HG02623 (cell line): ENCODE results near the gene ST6GALNAC3.
"Not testable (repeated sequence)": the region's sequence is repeated elsewhere in the genome, so short reads cannot be mapped to it uniquely, and the experiment has no call there.

Source experiments
- ATAC-seq: cut with Tn5 transposase; IDR thresholded peaks from one replicate; pipeline ENCODE4 v1.9.1; 2021; ENCODE audit warnings: moderate library complexity; ENCODE audit not compliant: unreplicated experiment

ST6GALNAC3 gene

DNA sequence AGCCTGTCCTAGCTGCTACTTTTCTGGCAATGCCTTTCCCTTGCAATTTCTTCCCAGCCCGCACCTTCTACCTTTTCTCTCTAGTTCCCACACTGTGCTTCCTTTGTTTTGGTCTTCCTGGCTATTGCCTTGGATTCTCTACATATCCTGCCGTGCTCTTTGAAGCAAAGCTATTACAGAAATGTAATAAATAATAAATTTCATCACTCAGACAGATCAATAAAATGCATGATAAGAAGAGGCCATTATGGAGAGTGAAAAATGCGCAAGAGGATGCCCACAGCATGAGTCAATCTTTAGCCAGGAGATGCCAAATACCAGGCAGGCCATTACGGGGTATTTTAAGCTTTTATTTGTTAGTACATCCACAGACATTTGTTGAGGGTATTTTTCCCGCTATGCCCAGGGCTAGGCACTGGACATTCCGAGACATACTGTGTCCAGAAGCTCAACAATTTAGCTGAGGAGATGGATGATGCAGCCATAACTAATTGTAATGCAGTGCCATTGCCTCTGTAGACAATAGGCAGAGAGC lies 163.6 kb downstream of the ST6GALNAC3 start:
- no peak for ATAC-seq

DNA sequence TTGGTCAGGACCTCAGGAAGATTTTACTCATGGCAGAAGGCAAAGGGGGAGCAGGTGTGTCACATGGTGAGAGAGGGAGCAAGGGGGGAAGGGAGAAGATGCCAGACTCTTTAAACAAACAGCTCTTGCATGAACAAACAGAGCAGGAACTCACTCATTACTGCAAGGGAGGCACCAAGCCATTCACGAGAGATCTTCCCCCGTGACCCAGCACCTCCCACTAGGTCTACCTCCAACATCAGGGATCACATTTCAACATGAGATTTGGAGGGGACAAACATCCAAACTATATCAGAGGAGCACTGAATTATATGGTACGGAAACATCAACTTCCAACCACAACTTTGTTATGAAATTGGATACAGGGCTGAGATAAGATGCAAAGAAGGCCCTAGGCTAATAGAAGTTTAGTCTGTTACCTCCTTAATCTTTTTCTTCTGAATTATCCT lies 164.9 kb downstream of the ST6GALNAC3 start:
- ATAC-seq, result no peak

GRCh38 chr1:76240316-76240715 lies 165.8 kb downstream of the ST6GALNAC3 start:
- no peak for ATAC-seq

- not testable (repeated sequence) for ATAC-seq
These were observed 168.0 kb downstream of the ST6GALNAC3 start for GRCh38 chr1:76242587-76242986.

GRCh38 chr1:76247261-76247852 lies 172.8 kb downstream of the ST6GALNAC3 start:
- no peak for ATAC-seq

DNA sequence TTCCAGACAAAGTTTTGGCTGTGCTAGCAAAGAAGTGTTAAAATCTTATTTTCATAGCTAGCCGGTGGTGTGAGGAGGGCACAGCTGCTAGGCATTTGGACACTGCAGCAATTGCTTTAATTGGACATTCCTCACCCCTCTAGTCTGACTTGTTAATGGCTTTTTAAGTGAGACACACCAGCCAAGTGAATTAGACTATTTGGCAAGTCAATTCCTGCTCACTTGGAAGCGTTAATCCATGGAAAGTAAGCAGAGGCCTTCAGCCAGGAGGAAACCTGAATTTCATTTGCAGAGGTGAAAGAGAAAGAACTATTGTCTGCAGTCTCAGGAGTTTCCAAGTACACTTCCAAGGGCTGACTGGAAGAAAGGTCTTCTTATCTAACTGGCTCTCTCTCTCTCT lies 175.7 kb downstream of the ST6GALNAC3 start:
- ATAC-seq, result no peak

DNA sequence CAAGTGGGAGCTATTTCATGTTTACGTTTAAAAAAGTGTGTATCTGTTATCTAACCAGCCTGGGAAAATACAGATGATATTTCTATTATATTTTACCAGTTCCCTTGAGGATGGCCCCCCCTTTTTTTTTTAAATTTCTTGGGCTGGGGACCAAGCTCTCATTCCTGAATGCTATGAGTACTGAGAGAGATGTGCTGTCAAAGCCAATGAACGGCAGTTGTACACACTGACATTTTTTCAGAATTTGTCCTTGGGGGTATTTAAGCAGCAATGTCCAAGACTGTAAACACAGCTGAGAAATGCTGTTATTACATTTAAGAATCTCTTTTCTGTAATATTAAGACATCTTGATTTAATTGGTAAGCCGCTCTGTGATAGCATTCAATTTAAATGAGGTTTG lies 177.9 kb downstream of the ST6GALNAC3 start:
- no peak for ATAC-seq

GRCh38 chr1:76254104-76255030 lies 179.8 kb downstream of the ST6GALNAC3 start:
- no peak for ATAC-seq

GRCh38 chr1:76256289-76257223 lies 182.0 kb downstream of the ST6GALNAC3 start:
- no peak for ATAC-seq

DNA sequence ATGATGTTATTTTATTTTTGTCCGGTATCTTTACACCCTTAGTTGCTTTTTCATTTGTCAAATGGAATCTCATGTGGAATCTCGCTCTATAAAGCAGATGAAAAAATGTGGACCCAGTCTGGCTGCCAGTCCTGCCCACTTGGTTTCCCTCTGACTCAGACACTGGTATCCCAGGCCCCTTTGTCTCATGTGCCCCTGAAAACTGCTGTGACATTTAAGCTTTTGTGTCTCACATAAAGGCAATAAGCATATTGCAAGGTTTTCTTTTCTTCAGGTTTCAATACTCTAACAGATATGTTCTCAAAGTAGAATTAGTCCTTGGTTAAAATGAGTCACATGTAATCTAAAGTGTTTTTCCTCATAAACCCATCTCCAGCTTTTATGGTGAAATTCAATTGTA lies 183.3 kb downstream of the ST6GALNAC3 start:
- ATAC-seq, result no peak

- ATAC-seq, result no peak
These were observed 184.7 kb downstream of the ST6GALNAC3 start for GRCh38 chr1:76259270-76259669.

GRCh38 chr1:76260279-76260678 lies 185.7 kb downstream of the ST6GALNAC3 start:
- ATAC-seq, result no peak

GRCh38 chr1:76262601-76263000 lies 188.1 kb downstream of the ST6GALNAC3 start:
- no peak for ATAC-seq

- ATAC-seq, result no peak
These were observed 190.1 kb downstream of the ST6GALNAC3 start for GRCh38 chr1:76264642-76265041.

GRCh38 chr1:76266762-76267161 lies 192.2 kb downstream of the ST6GALNAC3 start:
- ATAC-seq, result no peak

- no peak for ATAC-seq
These were observed 193.1 kb downstream of the ST6GALNAC3 start for GRCh38 chr1:76267631-76268030.

- ATAC-seq, result no peak
These were observed 193.8 kb downstream of the ST6GALNAC3 start for GRCh38 chr1:76268341-76268740.

- ATAC-seq, result no peak
These were observed 194.6 kb downstream of the ST6GALNAC3 start for GRCh38 chr1:76269155-76269554.

- ATAC-seq, result no peak
These were observed 199.8 kb downstream of the ST6GALNAC3 start for GRCh38 chr1:76274302-76274701.

GRCh38 chr1:76274718-76275117 lies 200.2 kb downstream of the ST6GALNAC3 start:
- no peak for ATAC-seq

- no peak for ATAC-seq
These were observed 204.2 kb downstream of the ST6GALNAC3 start for GRCh38 chr1:76278711-76279100.
